IMR-90 (cell line): ENCODE measurements around the gene GJC1. TPM values are rescaled to one million over a fixed set of nuclear protein-coding genes. Genes with fewer than 3 reads are reported as not detected.
A peak's percentile ranks its signal among the peaks of the same experiment; 100 is the strongest.

ENCODE experiments used
- ATAC-seq: fragments of 200-7000 bp; cut with Tn5 transposase; 2 replicates; pipeline ENCODE4 v1.9.1; 2020; ENCODE audit warnings: low read depth, mild to moderate bottlenecking, moderate library complexity
- BruUV-seq: library from RNA; stranded (reverse); fragments of 400-500 nt; replicated peaks from 2 replicates; lab custom pipeline; 2021; lab: Mats Ljungman, UMichigan
- CTCF ChIA-PET: fragments of 300-600 bp; formaldehyde crosslinking; extraction: SDS; loops from one replicate; lab custom pipeline; 2021; ENCODE audit warnings: antibody characterized with exemption; lab: Yijun Ruan, JAX
- POLR2A ChIA-PET: fragments of 300-600 bp; sonication (Branson Sonifier 250); formaldehyde crosslinking; loops from one replicate; lab custom pipeline; 2022; ENCODE audit warnings: antibody characterized with exemption; ENCODE audit not compliant: unreplicated experiment; lab: Charles Lee
- DNase-seq: peaks from one replicate; pipeline ENCODE4 v3.0.0; 2013
- H2AFZ ChIP-seq: replicated peaks from 2 replicates; pipeline ENCODE3; 2013; ENCODE audit warnings: low read length, mild to moderate bottlenecking; ENCODE audit not compliant: poor library complexity
- H2AK5ac ChIP-seq: 2 replicates; pipeline ENCODE4 v1.6.1; 2013; ENCODE audit warnings: low read depth, low read length, inconsistent platforms
- H2AK9ac ChIP-seq: replicated peaks from 2 replicates; pipeline ENCODE3; 2013; ENCODE audit warnings: mild to moderate bottlenecking, low read depth, low read length, moderate library complexity; ENCODE audit not compliant: poor library complexity
- H2BK120ac ChIP-seq: 2 replicates; pipeline ENCODE4 v1.6.1; 2013; ENCODE audit warnings: low read depth, low read length, inconsistent platforms
- H2BK15ac ChIP-seq: 3 replicates; pipeline ENCODE4 v1.6.1; 2013; ENCODE audit warnings: low read depth, low read length, inconsistent platforms
- H2BK20ac ChIP-seq: 2 replicates; pipeline ENCODE4 v1.6.1; 2013; ENCODE audit warnings: low read depth, mild to moderate bottlenecking, inconsistent platforms, low read length, moderate library complexity
- H2BK5ac ChIP-seq: 2 replicates; pipeline ENCODE4 v1.6.1; 2013; ENCODE audit warnings: mild to moderate bottlenecking, low read depth, low read length, inconsistent platforms; ENCODE audit not compliant: poor library complexity, severe bottlenecking
- H3K14ac ChIP-seq: replicated peaks from 2 replicates; pipeline ENCODE4 v1.6.1; 2013; ENCODE audit warnings: low read depth, low read length, inconsistent platforms
- H3K18ac ChIP-seq: 2 replicates; pipeline ENCODE4 v1.6.1; 2013; ENCODE audit warnings: low read depth, low read length, control low read depth
- H3K23ac ChIP-seq: 2 replicates; pipeline ENCODE4 v1.6.1; 2013; ENCODE audit warnings: low read depth, low read length, inconsistent platforms
- H3K27ac ChIP-seq: 2 replicates; pipeline ENCODE4 v1.5.1; 2013; ENCODE audit warnings: mild to moderate bottlenecking, control low read depth, low read length; ENCODE audit not compliant: insufficient read depth
- H3K27me3 ChIP-seq: 2 replicates; pipeline ENCODE4 v1.6.1; 2013; ENCODE audit warnings: low read length; ENCODE audit not compliant: control insufficient read depth, insufficient read depth
- H3K36me3 ChIP-seq: 2 replicates; pipeline ENCODE4 v1.6.1; 2013; ENCODE audit warnings: low read length, mixed read lengths; ENCODE audit not compliant: control insufficient read depth, insufficient read depth
- H3K4ac ChIP-seq: 2 replicates; pipeline ENCODE4 v1.6.1; 2013; ENCODE audit warnings: low read depth, low read length, inconsistent platforms
- H3K4me1 ChIP-seq: 2 replicates; pipeline ENCODE4 v1.6.1; 2013; ENCODE audit warnings: low read length, mixed read lengths; ENCODE audit not compliant: control insufficient read depth, insufficient read depth
- H3K4me2 ChIP-seq: 2 replicates; pipeline ENCODE4 v1.6.1; 2013; ENCODE audit warnings: low read depth, mild to moderate bottlenecking, control low read depth, low read length, moderate library complexity
- H3K4me3 ChIP-seq: 2 replicates; pipeline ENCODE4 v1.5.1; 2013; ENCODE audit warnings: low read depth, mild to moderate bottlenecking, control low read depth, low read length, moderate library complexity; ENCODE audit not compliant: insufficient read depth
- H3K56ac ChIP-seq: 2 replicates; pipeline ENCODE4 v1.6.1; 2013; ENCODE audit warnings: low read length, inconsistent platforms; ENCODE audit not compliant: insufficient read depth; ENCODE audit errors: extremely low read depth
- H3K79me1 ChIP-seq, 2 experiments: 2 replicates each; pipeline ENCODE4 v1.6.1; 2013; ENCODE audit warnings: low read length in 2 of 2, inconsistent platforms in 1 of 2, low read depth in 1 of 2
- H3K9ac ChIP-seq: 2 replicates; pipeline ENCODE4 v1.6.1; 2013; ENCODE audit warnings: low read depth, low read length, control low read depth
- H3K9me1 ChIP-seq: 2 replicates; pipeline ENCODE4 v1.6.1; 2013; ENCODE audit warnings: low read length, inconsistent platforms; ENCODE audit not compliant: insufficient read depth
- H3K9me3 ChIP-seq: 2 replicates; pipeline ENCODE4 v1.6.1; 2013; ENCODE audit warnings: low read length; ENCODE audit not compliant: control insufficient read depth, insufficient read depth
- H4K20me1 ChIP-seq: 2 replicates; pipeline ENCODE4 v1.6.1; 2013; ENCODE audit warnings: low read length, inconsistent platforms; ENCODE audit not compliant: insufficient read depth
- H4K5ac ChIP-seq: 2 replicates; pipeline ENCODE4 v1.6.1; 2013; ENCODE audit warnings: mild to moderate bottlenecking, low read depth, low read length, control low read depth
- H4K8ac ChIP-seq, 2 experiments: 2 replicates each; pipeline ENCODE4 v1.6.1; 2013; ENCODE audit warnings: low read depth in 2 of 2, low read length in 2 of 2, control low read depth in 1 of 2, inconsistent platforms in 1 of 2
- H4K91ac ChIP-seq: 2 replicates; pipeline ENCODE4 v1.6.1; 2013; ENCODE audit warnings: low read depth, low read length, inconsistent platforms; ENCODE audit not compliant: insufficient read depth
- FOS ChIP-seq: fragments of 150-350 bp; IDR thresholded peaks from 2 replicates; pipeline ENCODE4 v1.6.1; 2016; ENCODE audit warnings: low read depth, low read length
- MAFK ChIP-seq: IDR thresholded peaks from 2 replicates; pipeline ENCODE4 v1.6.1; 2012; ENCODE audit warnings: low read depth, low read length, improper control_type of control experiment
- MAZ ChIP-seq: IDR thresholded peaks from 2 replicates; pipeline ENCODE4 v1.6.1; 2012; ENCODE audit warnings: low read depth, mild to moderate bottlenecking, low read length, improper control_type of control experiment, moderate library complexity, borderline replicate concordance
- MXI1 ChIP-seq: IDR thresholded peaks from 2 replicates; pipeline ENCODE4 v1.6.1; 2012; ENCODE audit warnings: low read depth, mild to moderate bottlenecking, low read length, moderate library complexity, borderline replicate concordance
- NFE2L2 ChIP-seq: fragments of 150-350 bp; IDR thresholded peaks from 2 replicates; pipeline ENCODE4 v1.6.1; 2016; ENCODE audit warnings: low read depth, mild to moderate bottlenecking, low read length
- USF2 ChIP-seq: fragments of 150-350 bp; IDR thresholded peaks from 2 replicates; pipeline ENCODE4 v1.6.1; 2017; ENCODE audit warnings: mild to moderate bottlenecking, antibody characterized with exemption, low read length, low read depth
- WGBS, 2 experiments: methylation state at CpG; one replicate each; pipeline versions ENCODE4 v1.1.5 to v1.1.7; 2013; ENCODE audit warnings: missing lambda C conversion rate in 2 of 2; ENCODE audit not compliant: insufficient read length in 1 of 2; ENCODE audit errors: extremely low coverage in 2 of 2; 5-methylcytosine and 5-hydroxymethylcytosine counted together
- dilution Hi-C: fragments of 300-500 bp; cut with HindIII; formaldehyde crosslinking; loops from one replicate; pipeline ENCODE4 v1.14.3; 2018; ENCODE audit warnings: low sequenced_read_pairs; ENCODE audit not compliant: unreplicated experiment
- in situ Hi-C: fragments of 300-500 bp; cut with MboI; formaldehyde crosslinking; loops from 3 replicates; pipeline ENCODE4 v1.14.3; 2019; ENCODE audit warnings: low sequenced_read_pairs, inconsistent platforms, mixed read lengths
- intact Hi-C: fragments of 100-400 bp; cut with micrococcal nuclease; formaldehyde crosslinking; loops from 2 replicates; pipeline ENCODE4 v1.10.0; 2022
- polyA plus RNA-seq, 3 experiments: library from polyadenylated mRNA; depleted of rRNA; stranded (reverse); fragments of >200 nt; gene quantifications; 2 replicates each; pipeline ENCODE4 v1.2.3, GENCODE V29; 2012; ENCODE audit warnings: low replicate concordance in 1 of 3
- total RNA-seq: library from RNA; depleted of rRNA; stranded (reverse); fragments of >200 nt; gene quantifications from 2 replicates; pipeline ENCODE4 v1.2.3, GENCODE V29; 2012

Gene GJC1
- total and polyA plus RNA-seq, 2 of the 4 experiments (the other 2 are of a cell fraction), result 23.9 to 69.7 TPM

GRCh38 chr17:44792276-44792675 is 37.8 kb downstream of the GJC1 start:
- Histone ChIP-seq H3K79me1 (peaks cover 4 to 33% of the 10 kb centered on the region in 2 experiments; a peak in 3 of 4 replicates), H4K20me1 (peaks cover 8% of the 10 kb centered on the region), H2BK5ac (peak overlapping the region; percentile 51), H3K14ac (no peak overlapping the region), H3K4me1 (peaks cover 23% of the 10 kb centered on the region), H3K9me1 (peaks cover 13% of the 10 kb centered on the region), H3K56ac (no peak overlapping the region), H3K4ac (peak overlapping the region; percentile 61; the same call in 1 of the 2 replicates), H3K18ac (no peak overlapping the region), H4K5ac (no peak overlapping the region), H3K9me3 (no peaks in the 10 kb centered on the region), H3K9ac (no peak overlapping the region), H4K91ac (no peak overlapping the region), H2AK5ac (peak overlapping the region; percentile 62), H3K36me3 (0 out of 2 replicates have a peak, but pooled peaks cover under 1% of the 10 kb centered on the region), H2BK15ac (no peak overlapping the region), H2BK120ac (peak overlapping the region; percentile 50; the same call in 1 of the 2 replicates), H2BK20ac (peak overlapping the region; percentile 56; the same call in 1 of the 2 replicates), H3K4me3 (no peak overlapping the region), H3K23ac (no peak overlapping the region), H3K4me2 (no peak overlapping the region), H3K27ac (no peak overlapping the region; the same call in 1 of the 2 replicates), H2AK9ac (no peak overlapping the region), H2AFZ (no peak overlapping the region), H3K27me3 (no peaks in the 10 kb centered on the region; the same call in 1 of the 2 replicates), H4K8ac (0 out of 4 replicates have a peak overlapping the region, but pooled peaks of 1 of the 2 experiments have one; percentile 22)
- ChIA-PET POLR2A (interaction anchor here (0.5 kb wide), 1 partner anchor 34 kb away, joined by 3 read pairs; no protein-coding TSS in a partner anchor), CTCF (interaction anchor here (0.7 kb wide), 1 partner anchor 197 kb away, joined by 4 read pairs; no protein-coding TSS in a partner anchor)
- TF ChIP-seq MXI1 (no peak), FOS (peak; percentile 74), USF2 (0 out of 2 replicates have a peak, but pooled peaks have one; percentile 25), NFE2L2 (no peak), MAZ (no peak), MAFK (no peak)
- dilution Hi-C loops (no loop called here), in situ Hi-C loops (loop anchor here (5.0 kb wide), 1 partner anchor 35 kb away; no protein-coding TSS in a partner anchor), intact Hi-C loops (no loop called here)
- BruUV-seq, result no TSS peak
- no CpG with 5 or more reads among the region's 1 CpG for WGBS, 2 experiments
- peak; percentile 73 for DNase-seq
- ATAC-seq, result no peak
